ACC112 (cell line): ENCODE results near the gene SELP.

Source experiments
- H2AFZ ChIP-seq: fragments of 200-600 bp; sonication (generic); one replicate; pipeline ENCODE4 v1.6.0; 2017; ENCODE audit warnings: antibody characterized with exemption, low read length; ENCODE audit not compliant: unreplicated experiment
- H3K27ac ChIP-seq: fragments of 200-600 bp; sonication (generic); 2 replicates; pipeline ENCODE4 v1.5.1; 2014; ENCODE audit warnings: low read depth, mild to moderate bottlenecking, antibody characterized with exemption, low read length, moderate library complexity
- H3K27me3 ChIP-seq: fragments of 200-600 bp; sonication (generic); 2 replicates; pipeline ENCODE4 v1.6.1; 2014; ENCODE audit warnings: mild to moderate bottlenecking, antibody characterized with exemption, low read length, moderate library complexity, mixed read lengths; ENCODE audit not compliant: insufficient read depth
- H3K36me3 ChIP-seq: fragments of 200-600 bp; sonication (generic); 2 replicates; pipeline ENCODE4 v1.6.1; 2016; ENCODE audit warnings: mild to moderate bottlenecking, antibody characterized with exemption, low read length, moderate library complexity, mixed read lengths; ENCODE audit not compliant: insufficient read depth
- H3K4me1 ChIP-seq: fragments of 200-600 bp; sonication (generic); one replicate; pipeline ENCODE4 v1.6.1; 2016; ENCODE audit warnings: low read length, mixed read lengths; ENCODE audit not compliant: insufficient read depth, unreplicated experiment, control insufficient read depth
- H3K4me3 ChIP-seq: fragments of 200-600 bp; sonication (generic); 2 replicates; pipeline ENCODE4 v1.5.1; 2014; ENCODE audit warnings: mild to moderate bottlenecking, low read depth, low read length
- H3K79me2 ChIP-seq: fragments of 200-600 bp; sonication (generic); one replicate; pipeline ENCODE4 v1.6.0; 2016; ENCODE audit warnings: low read length; ENCODE audit not compliant: control insufficient read depth, unreplicated experiment, insufficient read depth

Gene SELP

DNA sequence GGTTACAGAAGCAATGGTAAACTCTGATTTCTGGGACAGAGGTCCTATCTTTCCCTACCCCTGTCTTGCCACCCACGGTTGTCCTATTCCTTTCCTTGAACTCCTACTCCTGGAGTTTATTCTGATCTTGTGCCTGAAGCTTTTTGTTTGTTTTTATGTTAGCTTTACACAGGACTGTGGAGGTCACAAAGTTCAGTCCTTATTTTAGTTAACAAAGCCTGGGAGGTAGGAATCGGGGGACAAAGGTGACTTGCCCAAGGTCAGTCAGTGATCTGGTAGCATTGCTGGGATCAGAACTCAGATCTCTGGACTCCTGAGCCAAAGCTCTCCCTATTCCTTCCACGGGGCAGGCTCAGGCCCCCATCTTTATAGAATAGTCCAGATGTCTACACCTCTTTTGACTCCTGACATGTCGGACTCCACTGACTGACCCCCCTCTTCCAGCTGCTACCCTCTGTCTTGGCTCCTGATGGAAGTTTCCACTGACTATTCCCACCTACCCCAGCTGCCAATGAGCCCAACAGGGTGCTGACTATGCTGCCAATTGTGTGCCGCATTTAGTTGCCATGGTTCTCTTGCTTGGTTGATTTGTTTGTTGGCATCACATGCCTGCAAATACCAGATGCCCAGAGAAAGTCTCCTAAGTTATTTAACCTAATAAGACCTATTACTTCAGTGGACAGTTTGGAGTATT, 53.5 kb downstream of the SELP start:
- H3K4me3 ChIP-seq: no peak overlapping the region
- no peaks in the 10 kb centered on the region for H3K79me2 ChIP-seq
- no peaks in the 10 kb centered on the region for H3K36me3 ChIP-seq
- no peak overlapping the region for H2AFZ ChIP-seq
- H3K27ac ChIP-seq: no peak overlapping the region
- H3K4me1 ChIP-seq: no peaks in the 10 kb centered on the region
- peaks cover 65% of the 10 kb centered on the region for H3K27me3 ChIP-seq

DNA sequence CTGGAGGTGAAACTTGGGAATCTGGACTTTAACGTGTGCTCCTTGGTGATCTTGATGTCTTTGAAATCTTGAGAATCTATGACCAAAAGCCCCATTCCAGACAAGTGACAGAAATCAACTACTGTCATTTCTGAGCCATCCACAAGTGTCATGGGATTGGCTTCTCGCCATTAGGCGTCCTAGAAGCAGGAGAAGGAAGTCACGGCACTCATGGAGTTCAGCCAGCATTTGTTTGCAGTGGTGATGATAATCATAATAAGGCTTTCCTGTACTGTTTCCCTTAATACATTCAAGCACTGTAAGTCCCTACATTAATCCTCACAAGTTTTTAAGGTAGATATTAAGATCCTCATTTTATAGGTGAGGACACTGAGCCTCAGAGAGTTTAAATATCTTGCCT, 55.6 kb downstream of the SELP start:
- Histone ChIP-seq H3K27me3 (peaks cover 65% of the 10 kb centered on the region), H3K27ac (no peak overlapping the region), H2AFZ (no peak overlapping the region), H3K36me3 (no peaks in the 10 kb centered on the region), H3K4me3 (no peak overlapping the region), H3K79me2 (no peaks in the 10 kb centered on the region), H3K4me1 (no peaks in the 10 kb centered on the region)

- Histone ChIP-seq H3K36me3 (no peaks in the 10 kb centered on the region), H3K4me3 (no peak overlapping the region), H3K27me3 (peaks cover 56% of the 10 kb centered on the region), H3K79me2 (no peaks in the 10 kb centered on the region), H2AFZ (no peak overlapping the region), H3K27ac (no peak overlapping the region), H3K4me1 (no peaks in the 10 kb centered on the region)
These were observed 57.7 kb downstream of the SELP start for GRCh38 chr1:169572187-169572586.

- Histone ChIP-seq H3K4me3 (no peak overlapping the region), H3K27ac (no peak overlapping the region), H3K27me3 (peaks cover 49% of the 10 kb centered on the region), H3K36me3 (no peaks in the 10 kb centered on the region), H3K79me2 (no peaks in the 10 kb centered on the region), H3K4me1 (no peaks in the 10 kb centered on the region), H2AFZ (no peak overlapping the region)
These were observed 58.5 kb downstream of the SELP start for GRCh38 chr1:169571450-169571849.

DNA sequence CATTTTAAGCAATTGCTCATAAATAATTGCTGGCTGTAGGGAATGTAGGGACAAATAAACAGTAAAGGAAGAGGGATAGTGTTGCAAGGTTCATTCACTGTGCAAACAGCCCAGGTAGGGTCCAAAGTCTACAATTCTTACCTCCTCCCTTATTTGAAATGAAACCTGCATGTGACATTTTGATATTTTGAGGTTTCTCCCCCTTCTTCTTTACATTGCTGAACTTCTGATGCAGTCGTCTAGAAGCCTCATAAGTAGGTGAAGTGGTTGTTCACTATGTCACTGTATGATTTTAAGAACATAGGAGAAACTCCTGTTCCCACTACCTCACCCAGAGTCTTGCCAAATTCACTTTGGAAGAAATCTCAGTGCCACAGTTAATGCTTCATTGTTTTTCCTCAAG, 59.8 kb downstream of the SELP start:
- Histone ChIP-seq H3K27ac (no peak overlapping the region), H3K79me2 (no peaks in the 10 kb centered on the region), H2AFZ (no peak overlapping the region), H3K27me3 (peaks cover 37% of the 10 kb centered on the region), H3K4me1 (peaks cover 5% of the 10 kb centered on the region), H3K36me3 (no peaks in the 10 kb centered on the region), H3K4me3 (no peak overlapping the region)

- Histone ChIP-seq H3K36me3 (no peaks in the 10 kb centered on the region), H3K27me3 (peaks cover 31% of the 10 kb centered on the region), H3K27ac (no peak overlapping the region), H2AFZ (no peak overlapping the region), H3K4me1 (peaks cover 5% of the 10 kb centered on the region), H3K79me2 (no peaks in the 10 kb centered on the region), H3K4me3 (no peak overlapping the region)
These were observed 61.4 kb downstream of the SELP start for GRCh38 chr1:169568497-169568896.

DNA sequence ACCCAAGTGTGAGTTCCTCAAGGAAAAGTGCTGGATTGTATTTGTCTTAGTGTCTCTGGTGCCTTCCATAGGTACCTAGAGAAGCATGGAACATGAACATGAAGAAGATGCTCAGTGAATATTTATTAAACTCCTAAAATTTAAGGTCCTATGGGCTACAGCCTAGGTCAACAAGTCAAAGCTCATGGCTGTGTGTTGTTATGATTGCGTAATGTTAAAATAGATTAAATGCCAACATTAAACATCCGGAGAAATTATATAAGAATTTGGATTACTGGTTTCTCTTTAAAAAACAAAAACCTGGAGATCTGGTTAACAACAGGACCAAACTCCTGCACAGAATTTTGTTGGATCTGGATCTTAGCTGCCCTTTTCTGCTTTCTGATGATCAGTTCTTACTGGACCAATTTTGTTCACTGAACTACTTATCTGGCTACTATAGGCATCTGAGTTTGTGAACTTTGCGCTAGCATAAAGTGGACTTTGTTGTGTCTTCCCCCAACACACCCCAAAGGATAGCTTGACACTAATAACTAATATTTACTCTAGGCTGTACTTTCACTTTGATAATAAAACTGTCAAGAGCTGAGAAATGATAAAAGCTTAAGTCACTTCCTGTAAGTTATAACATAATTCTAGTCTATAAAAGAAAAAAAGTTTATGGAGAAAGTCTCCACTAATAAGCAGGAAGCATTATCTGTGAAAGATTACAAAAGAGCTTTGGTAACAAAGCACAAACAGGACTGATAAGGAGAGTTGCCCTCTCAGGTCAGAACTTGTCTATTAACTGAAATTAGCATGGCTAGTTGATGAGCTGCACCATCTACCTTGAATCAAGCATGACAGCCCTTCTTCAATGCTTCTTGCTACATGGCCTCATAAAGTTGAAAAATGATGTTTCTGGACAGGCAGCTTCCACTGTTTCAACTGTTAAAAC, 64.3 kb downstream of the SELP start:
- peaks cover 53% of the 10 kb centered on the region for H3K27me3 ChIP-seq
- H2AFZ ChIP-seq: peak overlapping the region; percentile 9
- H3K36me3 ChIP-seq: no peaks in the 10 kb centered on the region
- H3K27ac ChIP-seq: no peak overlapping the region
- peak overlapping the region; percentile 9; the same call in 1 of the 2 replicates for H3K4me3 ChIP-seq
- H3K79me2 ChIP-seq: no peaks in the 10 kb centered on the region
- H3K4me1 ChIP-seq: peaks cover 5% of the 10 kb centered on the region

- H3K4me3 ChIP-seq: no peak overlapping the region
- peaks cover 55% of the 10 kb centered on the region for H3K27me3 ChIP-seq
- no peak overlapping the region for H3K27ac ChIP-seq
- H3K79me2 ChIP-seq: no peaks in the 10 kb centered on the region
- H3K4me1 ChIP-seq: peaks cover 5% of the 10 kb centered on the region
- no peaks in the 10 kb centered on the region for H3K36me3 ChIP-seq
- H2AFZ ChIP-seq: no peak overlapping the region
These were observed 66.3 kb downstream of the SELP start for GRCh38 chr1:169563650-169564049.

DNA sequence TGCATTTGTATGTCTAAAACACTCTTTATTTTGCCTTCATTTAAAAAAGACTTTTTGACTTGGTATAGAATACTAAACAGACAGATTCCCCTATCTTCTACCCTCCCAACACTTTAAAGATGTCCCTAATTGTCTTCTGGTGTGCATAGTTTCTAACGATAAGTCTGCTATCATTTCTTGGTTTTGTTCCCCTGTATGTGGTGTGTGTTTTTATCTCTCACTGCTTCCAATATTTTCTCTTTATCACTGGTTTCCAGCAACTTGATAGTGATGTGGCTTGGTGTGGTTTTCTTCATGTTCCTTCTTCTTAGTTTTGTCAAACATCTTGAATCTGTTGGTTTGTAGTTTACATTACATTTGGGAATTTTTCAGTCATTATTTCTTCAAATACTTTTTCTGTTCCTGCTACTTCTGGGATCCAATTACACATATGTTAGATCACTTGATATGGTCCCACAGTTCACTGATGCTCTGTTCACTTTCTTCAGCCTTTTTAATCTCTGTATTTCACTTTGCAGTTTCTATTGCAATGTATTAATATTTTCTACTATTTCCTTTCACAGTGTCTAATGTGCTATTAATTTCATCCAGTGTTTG, 66.8 kb downstream of the SELP start:
- peaks cover 57% of the 10 kb centered on the region for H3K27me3 ChIP-seq
- no peaks in the 10 kb centered on the region for H3K79me2 ChIP-seq
- peaks cover 5% of the 10 kb centered on the region for H3K4me1 ChIP-seq
- no peaks in the 10 kb centered on the region for H3K36me3 ChIP-seq
- H2AFZ ChIP-seq: no peak overlapping the region
- H3K4me3 ChIP-seq: no peak overlapping the region
- H3K27ac ChIP-seq: no peak overlapping the region

- H3K36me3 ChIP-seq: no peaks in the 10 kb centered on the region
- no peak overlapping the region for H2AFZ ChIP-seq
- H3K79me2 ChIP-seq: no peaks in the 10 kb centered on the region
- H3K27ac ChIP-seq: no peak overlapping the region
- peaks cover 68% of the 10 kb centered on the region for H3K27me3 ChIP-seq
- H3K4me3 ChIP-seq: no peak overlapping the region
- H3K4me1 ChIP-seq: peaks cover 5% of the 10 kb centered on the region
These were observed 68.2 kb downstream of the SELP start for GRCh38 chr1:169561692-169562091.
